Activated CD4-positive, CD25-positive, alpha-beta regulatory T cell treated with anti-CD3 and anti-CD28 coated beads, Interleukin-2, amount 50 U/mL, for 72 hours (primary cell): Measurements from ENCODE around the gene PIGC.

Source experiments
- DNase-seq: peaks from one replicate; pipeline ENCODE4 v3.0.0; 2021

The PIGC gene

DNA sequence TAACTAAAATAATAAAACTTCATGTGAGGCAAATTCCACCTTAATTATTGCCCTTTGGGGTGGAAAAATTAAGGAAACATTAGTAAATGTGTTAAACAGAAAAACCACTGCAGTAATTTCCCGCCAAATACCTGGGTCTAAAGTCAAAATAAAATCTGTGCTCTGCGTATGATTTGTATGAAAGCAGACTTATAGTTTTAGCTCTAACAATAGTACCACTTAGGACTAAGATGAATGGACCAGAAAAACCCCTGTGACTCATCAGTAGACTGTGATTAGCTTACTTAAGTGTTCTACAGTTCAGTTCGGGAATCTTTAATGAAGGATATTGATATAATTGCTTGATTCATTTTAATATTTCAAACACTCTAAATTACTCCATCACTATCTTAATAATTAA is 46.6 kb downstream of the PIGC start:
- no peak for DNase-seq

DNA sequence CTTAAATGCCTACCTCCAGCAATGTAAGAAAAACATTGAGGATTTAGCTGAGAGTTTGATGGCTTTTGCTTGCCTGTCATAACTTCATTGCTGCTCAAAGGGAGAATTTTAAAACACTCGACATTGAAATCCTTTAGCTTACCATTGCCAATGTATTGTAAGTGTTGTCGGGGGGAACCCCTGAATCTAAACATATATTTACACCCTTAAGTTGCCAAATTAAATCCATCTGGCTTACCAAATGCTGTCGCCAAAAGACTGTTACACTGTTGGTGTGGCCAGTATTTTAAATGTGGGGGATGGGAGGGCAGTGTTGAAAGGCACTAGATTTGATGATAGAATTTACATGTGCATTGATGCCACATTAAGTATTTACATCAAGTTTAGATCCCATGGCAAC is 48.3 kb downstream of the PIGC start:
- DNase-seq: no peak

- DNase-seq: no peak
Observed at GRCh38 chr1:172394811-172395210, 49.1 kb downstream of the PIGC start.

DNA sequence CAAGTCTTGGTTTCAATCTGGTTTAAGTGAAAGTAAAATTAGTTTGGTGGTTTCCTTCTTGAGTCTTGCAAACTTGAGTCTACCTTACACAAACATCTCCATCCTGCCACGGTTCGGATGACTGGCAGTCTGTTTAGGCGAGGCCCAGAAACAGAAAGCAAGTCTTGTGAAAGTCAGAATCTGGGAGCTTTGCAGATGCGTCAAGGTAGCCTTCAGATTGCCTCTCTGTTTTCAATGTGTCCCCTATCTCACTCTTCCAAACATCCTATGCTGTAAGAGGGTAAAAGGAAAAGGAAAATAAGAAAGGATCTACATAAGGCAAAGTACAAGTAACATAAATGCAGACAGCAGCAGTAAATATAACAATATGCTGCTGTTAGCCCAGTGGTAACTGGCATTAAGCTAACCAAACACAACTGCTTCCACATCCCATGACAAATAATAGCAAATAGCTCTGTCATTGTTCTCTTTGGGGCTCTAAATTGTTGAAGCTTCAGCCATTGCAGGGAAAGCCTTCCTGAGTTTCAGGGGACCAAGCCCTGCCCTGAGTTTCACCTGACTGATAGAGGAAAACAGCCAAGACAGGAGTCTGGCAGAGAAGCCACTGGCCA is 49.6 kb downstream of the PIGC start:
- DNase-seq: peak; percentile 48

- DNase-seq: no peak
Observed at GRCh38 chr1:172393354-172393753, 50.5 kb downstream of the PIGC start.

- no peak for DNase-seq
Observed at GRCh38 chr1:172391976-172392375, 51.9 kb downstream of the PIGC start.
